ENCODE measurements around the gene SLC2A10. TPM values are rescaled to one million over a fixed set of nuclear protein-coding genes. Genes with fewer than 3 reads are reported as not detected.

Gene SLC2A10
- total and polyA plus RNA-seq, 10 of the 15 experiments (the other 5 are each of a cell fraction or from before 2014, with no cell fraction given), result not detected

DNA sequence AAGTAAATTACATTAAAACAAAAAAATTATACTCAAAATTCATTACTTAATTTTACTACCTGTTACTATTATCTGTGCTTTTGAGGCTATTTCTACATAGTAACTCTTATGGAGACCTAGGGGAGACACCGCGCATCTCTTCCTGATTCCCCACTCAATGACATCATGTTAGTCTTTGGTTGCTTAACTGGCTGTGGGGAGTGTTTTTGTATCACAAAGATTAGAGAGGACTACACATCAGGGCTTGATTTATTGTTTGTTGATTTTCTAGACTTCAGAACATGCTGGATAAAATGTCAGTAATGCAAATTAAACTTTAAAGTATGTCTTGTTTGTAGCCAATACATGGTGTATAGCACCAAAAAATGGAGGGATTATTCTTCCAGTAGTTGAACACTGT, 26.0 kb downstream of the SLC2A10 start:
- Histone ChIP-seq H3K4me3 (no peak overlapping the region), H3K9ac (ENCODE audit: control insufficient read depth, insufficient read depth, low read length) (no peak overlapping the region), H4K20me1 (ENCODE audit: control insufficient read depth, insufficient read depth) (no peaks in the 10 kb centered on the region), H3K4me2 (ENCODE audit: control insufficient read depth, insufficient read depth) (no peak overlapping the region), H3K27me3 (replicated peaks in 1 of 2; ENCODE audit: control insufficient read depth in 2 of 2, insufficient read depth in 2 of 2, low read length in 1 of 2) (no peaks in the 10 kb centered on the region), H2AFZ (ENCODE audit: control insufficient read depth, low read depth, low read length) (no peak overlapping the region), H3K4me1 (ENCODE audit: control insufficient read depth, insufficient read depth, low read length) (no peaks in the 10 kb centered on the region), H3K27ac (ENCODE audit: control insufficient read depth, insufficient read depth) (no peak overlapping the region), H3K36me3 (ENCODE audit: control insufficient read depth in 2 of 2, insufficient read depth in 2 of 2, low read length in 1 of 2) (no peaks in the 10 kb centered on the region), H3K9me3 (replicated peaks; ENCODE audit: control insufficient read depth, insufficient read depth, low read length) (no peaks in the 10 kb centered on the region; the same call in 2 of the 3 replicates), H3K79me2 (ENCODE audit: control insufficient read depth, insufficient read depth, low read length) (no peaks in the 10 kb centered on the region)
- intact Hi-C loops (cut with micrococcal nuclease; ENCODE audit: unreplicated experiment) (no loop called here), in situ Hi-C loops (cut with MboI) (no loop called here)
- DNase-seq (ENCODE audit: low read depth, low spot score) (no peak), ATAC-seq (no peak), FAIRE-seq (no peak)
- no peak for TF ChIP-seq NR2C2 (IDR thresholded peaks at IDR 0.05; ENCODE audit: borderline replicate concordance, control insufficient read depth, insufficient read length, low read depth)
- no peak for TF ChIP-seq SUZ12 (IDR thresholded peaks at IDR 0.05; ENCODE audit: unreplicated experiment)
- no peak for TF ChIP-seq BACH1 (IDR thresholded peaks at IDR 0.05; ENCODE audit: borderline replicate concordance)
- no peak for TF ChIP-seq MTA2 (IDR thresholded peaks at IDR 0.05; ENCODE audit: low read depth)
- TF ChIP-seq ZNF622 (IDR thresholded peaks at IDR 0.05), result no peak
- TF ChIP-seq ASH2L (IDR thresholded peaks at IDR 0.05; ENCODE audit: borderline replicate concordance, low read depth), result no peak
- no peak for TF ChIP-seq CBX3 (IDR thresholded peaks at IDR 0.05; ENCODE audit: borderline replicate concordance, low read depth)
- ChIA-PET SMC1A (ENCODE audit: uncharacterized antibody, unreplicated experiment) (no interaction called here), CTCF (no interaction called here), RAD21 (ENCODE audit: unreplicated experiment) (no interaction called here), POLR2A (interaction anchor here (0.7 kb wide), 1 partner anchor 843 kb away, joined by 4 read pairs; no protein-coding TSS in a partner anchor)
- WGBS (ENCODE audit: insufficient coverage, insufficient replicate concordance, low lambda C conversion rate, missing lambda C conversion rate), result 100% methylated on average over 2 of the region's 2 CpGs
- BruUV-seq (replicated peaks), result no TSS peak

DNA sequence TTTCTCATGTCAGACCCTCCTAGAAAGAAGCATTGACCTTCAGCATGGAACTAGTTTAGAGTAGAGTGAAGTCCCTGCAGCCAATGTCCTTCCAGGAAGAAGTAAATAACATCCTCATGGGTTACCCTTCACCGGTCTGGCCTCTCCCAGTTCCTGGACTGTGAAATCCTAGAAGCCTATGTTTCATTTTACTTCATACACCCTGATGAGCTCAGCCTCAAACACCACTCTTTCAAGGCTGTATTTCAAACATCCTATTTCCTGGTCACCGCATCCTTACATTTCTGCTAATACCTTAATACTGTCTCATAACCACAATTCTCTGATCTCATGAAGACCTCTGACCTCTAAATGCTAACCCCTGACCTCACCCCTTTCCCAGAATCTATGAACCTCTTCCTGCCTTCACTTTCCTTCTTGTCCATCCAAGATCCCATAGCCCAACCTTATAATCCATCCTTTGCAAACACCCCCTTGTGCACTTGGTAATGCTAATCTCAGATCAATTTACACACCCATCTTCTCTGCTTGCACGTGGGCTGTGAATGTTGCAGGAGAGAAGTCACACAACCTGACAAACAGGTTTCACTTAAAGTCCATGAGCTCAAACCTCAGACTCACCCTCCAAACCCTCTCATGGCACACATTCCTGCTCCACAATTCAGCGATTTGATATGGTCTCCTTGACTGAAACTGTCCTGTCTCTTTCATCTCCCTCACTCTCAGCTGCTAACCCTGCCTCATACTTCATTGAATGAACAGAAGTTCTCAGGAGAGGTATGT, 30.2 kb downstream of the SLC2A10 start:
- in situ Hi-C loops (cut with MboI) (no loop called here), intact Hi-C loops (cut with micrococcal nuclease; ENCODE audit: unreplicated experiment) (no loop called here)
- H3K27ac ChIP-seq (ENCODE audit: control insufficient read depth, insufficient read depth), result no peak overlapping the region
- SMC1A ChIA-PET (ENCODE audit: uncharacterized antibody, unreplicated experiment), result interaction anchor here (1.5 kb wide), 1 partner anchor 13 kb away, joined by 3 read pairs; no protein-coding TSS in a partner anchor
- RAD21 ChIA-PET (ENCODE audit: unreplicated experiment), result no interaction called here
- CTCF ChIA-PET, result interaction anchor here (1.3 kb wide), 1 partner anchor 34 kb away, joined by 3 read pairs; no protein-coding TSS in a partner anchor
- POLR2A ChIA-PET, result no interaction called here
- FAIRE-seq, result no peak
- H3K27me3 ChIP-seq (replicated peaks in 1 of 2; ENCODE audit: control insufficient read depth in 2 of 2, insufficient read depth in 2 of 2, low read length in 1 of 2), result no peaks in the 10 kb centered on the region; a peak in 1 of 4 replicates
- H3K9me3 ChIP-seq (replicated peaks; ENCODE audit: control insufficient read depth, insufficient read depth, low read length), result no peaks in the 10 kb centered on the region; the same call in 2 of the 3 replicates
- no peak overlapping the region for H3K4me3 ChIP-seq
- BruUV-seq (replicated peaks), result no TSS peak
- no peak for ATAC-seq
- DNase-seq (ENCODE audit: low read depth, low spot score), result no peak
- H3K9ac ChIP-seq (ENCODE audit: control insufficient read depth, insufficient read depth, low read length), result no peak overlapping the region
- H3K4me2 ChIP-seq (ENCODE audit: control insufficient read depth, insufficient read depth), result no peak overlapping the region
- H4K20me1 ChIP-seq (ENCODE audit: control insufficient read depth, insufficient read depth), result no peaks in the 10 kb centered on the region
- no peaks in the 10 kb centered on the region for H3K79me2 ChIP-seq (ENCODE audit: control insufficient read depth, insufficient read depth, low read length)
- no peaks in the 10 kb centered on the region for H3K36me3 ChIP-seq (ENCODE audit: control insufficient read depth in 2 of 2, insufficient read depth in 2 of 2, low read length in 1 of 2)
- no peaks in the 10 kb centered on the region for H3K4me1 ChIP-seq (ENCODE audit: control insufficient read depth, insufficient read depth, low read length)
- WGBS (ENCODE audit: insufficient coverage, insufficient replicate concordance, low lambda C conversion rate, missing lambda C conversion rate), result 63% methylated on average over 4 of the region's 4 CpGs
- H2AFZ ChIP-seq (ENCODE audit: control insufficient read depth, low read depth, low read length), result peak overlapping the region; percentile 16; the same call in 1 of the 2 replicates
- TF ChIP-seq PAX5 (IDR thresholded peaks at IDR 0.05; ENCODE audit: borderline replicate concordance, low read depth, low read length) (no peak), CHD1 (IDR thresholded peaks at IDR 0.05; ENCODE audit: low read depth, low read length) (no peak), NBN (IDR thresholded peaks at IDR 0.05) (no peak), ASH2L (IDR thresholded peaks at IDR 0.05; ENCODE audit: borderline replicate concordance, low read depth) (no peak)
- TF ChIP-seq, protein P1, sequence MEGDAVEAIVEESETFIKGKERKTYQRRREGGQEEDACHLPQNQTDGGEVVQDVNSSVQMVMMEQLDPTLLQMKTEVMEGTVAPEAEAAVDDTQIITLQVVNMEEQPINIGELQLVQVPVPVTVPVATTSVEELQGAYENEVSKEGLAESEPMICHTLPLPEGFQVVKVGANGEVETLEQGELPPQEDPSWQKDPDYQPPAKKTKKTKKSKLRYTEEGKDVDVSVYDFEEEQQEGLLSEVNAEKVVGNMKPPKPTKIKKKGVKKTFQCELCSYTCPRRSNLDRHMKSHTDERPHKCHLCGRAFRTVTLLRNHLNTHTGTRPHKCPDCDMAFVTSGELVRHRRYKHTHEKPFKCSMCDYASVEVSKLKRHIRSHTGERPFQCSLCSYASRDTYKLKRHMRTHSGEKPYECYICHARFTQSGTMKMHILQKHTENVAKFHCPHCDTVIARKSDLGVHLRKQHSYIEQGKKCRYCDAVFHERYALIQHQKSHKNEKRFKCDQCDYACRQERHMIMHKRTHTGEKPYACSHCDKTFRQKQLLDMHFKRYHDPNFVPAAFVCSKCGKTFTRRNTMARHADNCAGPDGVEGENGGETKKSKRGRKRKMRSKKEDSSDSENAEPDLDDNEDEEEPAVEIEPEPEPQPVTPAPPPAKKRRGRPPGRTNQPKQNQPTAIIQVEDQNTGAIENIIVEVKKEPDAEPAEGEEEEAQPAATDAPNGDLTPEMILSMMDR (IDR thresholded peaks at IDR 0.05 in 2 of 3, conservative IDR thresholded peaks at IDR 0.05 in 1 of 3; ENCODE audit: control insufficient read depth in 2 of 3, extremely low read depth in 1 of 3, insufficient read depth in 1 of 3, low read depth in 3 of 3, low read length in 3 of 3), result no peak
- TF ChIP-seq, protein P2, sequence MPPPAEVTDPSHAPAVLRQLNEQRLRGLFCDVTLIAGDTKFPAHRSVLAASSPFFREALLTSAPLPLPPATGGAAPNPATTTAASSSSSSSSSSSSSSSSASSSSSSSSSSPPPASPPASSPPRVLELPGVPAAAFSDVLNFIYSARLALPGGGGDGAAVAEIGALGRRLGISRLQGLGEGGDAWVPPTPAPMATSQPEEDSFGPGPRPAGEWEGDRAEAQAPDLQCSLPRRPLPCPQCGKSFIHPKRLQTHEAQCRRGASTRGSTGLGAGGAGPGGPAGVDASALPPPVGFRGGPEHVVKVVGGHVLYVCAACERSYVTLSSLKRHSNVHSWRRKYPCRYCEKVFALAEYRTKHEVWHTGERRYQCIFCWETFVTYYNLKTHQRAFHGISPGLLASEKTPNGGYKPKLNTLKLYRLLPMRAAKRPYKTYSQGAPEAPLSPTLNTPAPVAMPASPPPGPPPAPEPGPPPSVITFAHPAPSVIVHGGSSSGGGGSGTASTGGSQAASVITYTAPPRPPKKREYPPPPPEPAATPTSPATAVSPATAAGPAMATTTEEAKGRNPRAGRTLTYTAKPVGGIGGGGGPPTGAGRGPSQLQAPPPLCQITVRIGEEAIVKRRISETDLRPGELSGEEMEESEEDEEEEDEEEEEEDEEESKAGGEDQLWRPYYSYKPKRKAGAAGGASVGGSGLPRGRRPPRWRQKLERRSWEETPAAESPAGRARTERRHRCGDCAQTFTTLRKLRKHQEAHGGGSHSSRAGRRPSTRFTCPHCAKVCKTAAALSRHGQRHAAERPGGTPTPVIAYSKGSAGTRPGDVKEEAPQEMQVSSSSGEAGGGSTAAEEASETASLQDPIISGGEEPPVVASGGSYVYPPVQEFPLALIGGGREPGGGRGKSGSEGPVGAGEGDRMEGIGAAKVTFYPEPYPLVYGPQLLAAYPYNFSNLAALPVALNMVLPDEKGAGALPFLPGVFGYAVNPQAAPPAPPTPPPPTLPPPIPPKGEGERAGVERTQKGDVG (CRISPR knock-in tag; IDR thresholded peaks at IDR 0.05), result no peak

All from GM12878 (cell line).